GM11168 (cell line): ENCODE measurements around the gene SCRG1.

ENCODE experiments used
- in situ Hi-C: fragments of 300-500 bp; cut with MboI; formaldehyde crosslinking; loops from one replicate; pipeline ENCODE4 v1.12.0; 2022; ENCODE audit warnings: low sequenced_read_pairs; ENCODE audit not compliant: unreplicated experiment

SCRG1 gene

GRCh38 chr4:173398779-173399415, at the start of gene SCRG1:
TSS of gene SCRG1 (minus strand) at chr4:173399116. CDS start at chr4:173391414, 7,702 bp downstream.
- in situ Hi-C loops: no loop called here

GRCh38 chr4:173448103-173448502, 49.2 kb upstream of the SCRG1 start:
- in situ Hi-C loops: no loop called here

DNA sequence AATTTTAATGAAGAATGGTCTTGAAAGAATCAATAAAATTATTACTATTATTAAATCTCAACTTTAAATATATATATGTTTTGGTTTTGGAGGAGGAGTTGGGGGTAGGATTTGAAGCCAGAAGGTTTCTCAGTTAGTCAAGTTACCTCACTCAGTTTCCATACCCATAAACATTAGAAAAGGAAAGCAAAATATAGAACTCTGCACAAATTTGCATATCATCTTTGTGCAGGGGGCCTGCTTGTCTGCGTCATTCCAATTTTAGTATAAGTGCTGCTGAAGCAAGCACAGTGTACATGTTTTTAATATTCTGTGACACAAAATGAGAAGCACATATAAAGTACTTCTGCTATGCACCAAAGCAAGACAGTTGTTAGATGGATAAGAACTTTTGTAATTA, 47.5 kb upstream of the SCRG1 start:
- in situ Hi-C loops: no loop called here

DNA sequence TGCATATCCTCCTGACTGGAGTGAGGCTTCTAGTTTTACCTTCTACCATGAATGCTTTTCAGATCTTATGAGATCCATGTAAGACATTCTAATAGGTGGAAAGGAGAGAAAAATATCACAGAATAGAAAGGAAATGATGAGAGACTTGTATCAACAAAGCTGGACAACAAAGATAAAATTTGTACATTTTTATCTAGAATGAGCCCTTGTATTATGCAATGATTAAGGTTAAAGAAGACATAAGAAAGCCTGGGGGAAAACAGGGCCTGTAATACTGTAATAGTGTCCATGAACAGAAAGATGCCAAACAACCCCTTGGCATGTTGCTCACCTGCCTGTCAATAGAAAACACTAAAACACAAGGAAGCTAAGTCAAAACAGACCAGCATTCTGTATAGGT, 44.2 kb upstream of the SCRG1 start:
- in situ Hi-C loops: no loop called here

DNA sequence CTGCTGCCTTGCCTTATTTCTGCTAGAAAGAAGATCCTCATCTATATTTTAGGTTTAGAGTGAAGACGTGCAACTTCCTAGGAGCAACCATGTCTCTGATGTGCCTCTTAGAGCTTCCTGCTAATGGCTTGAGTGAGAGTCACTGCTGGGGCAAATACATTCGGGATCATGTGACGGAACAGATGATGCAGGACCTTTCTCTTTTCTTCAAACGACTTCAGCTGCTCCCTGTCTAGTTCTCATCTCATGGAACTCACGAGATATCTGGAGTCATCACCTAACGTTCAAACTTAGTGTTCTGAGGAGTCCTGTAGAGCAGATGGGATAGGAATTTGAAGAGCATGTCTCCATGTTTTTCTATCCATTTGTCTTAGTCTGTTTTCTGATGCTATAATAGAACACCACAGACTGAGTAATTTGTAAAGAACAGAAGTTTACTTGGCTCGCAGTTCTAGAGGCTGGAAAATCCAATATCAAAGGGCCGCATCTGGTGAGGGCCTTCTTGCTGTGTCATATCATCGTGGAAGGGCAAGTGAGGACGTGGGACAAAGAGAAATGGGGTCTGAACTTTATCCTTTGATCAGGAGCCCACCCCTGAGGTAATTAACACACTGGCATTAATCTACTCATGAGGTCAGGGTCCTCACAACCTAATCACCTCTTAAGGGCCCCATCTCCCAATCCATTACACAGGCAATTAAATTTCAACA, 43.5 kb upstream of the SCRG1 start:
- in situ Hi-C loops: no loop called here

DNA sequence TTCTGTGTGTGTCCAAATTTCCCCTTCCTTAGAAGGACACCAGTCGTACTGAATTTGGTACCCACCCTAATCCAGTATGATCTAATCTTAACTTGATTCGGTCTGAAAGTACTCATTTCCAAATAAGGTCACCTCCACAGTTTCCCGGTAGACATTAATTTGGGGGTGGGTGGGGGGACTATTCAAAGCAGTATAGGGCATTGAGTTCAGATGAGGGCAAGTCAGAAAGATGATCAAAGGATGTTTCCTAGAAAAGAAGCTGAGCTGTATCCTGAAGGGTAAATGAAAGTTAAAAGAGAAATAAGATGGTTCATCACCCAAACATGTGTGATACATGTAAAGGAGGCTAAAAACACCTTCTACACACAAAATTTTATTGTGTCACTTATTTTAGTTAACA, 42.0 kb upstream of the SCRG1 start:
- in situ Hi-C loops: no loop called here

DNA sequence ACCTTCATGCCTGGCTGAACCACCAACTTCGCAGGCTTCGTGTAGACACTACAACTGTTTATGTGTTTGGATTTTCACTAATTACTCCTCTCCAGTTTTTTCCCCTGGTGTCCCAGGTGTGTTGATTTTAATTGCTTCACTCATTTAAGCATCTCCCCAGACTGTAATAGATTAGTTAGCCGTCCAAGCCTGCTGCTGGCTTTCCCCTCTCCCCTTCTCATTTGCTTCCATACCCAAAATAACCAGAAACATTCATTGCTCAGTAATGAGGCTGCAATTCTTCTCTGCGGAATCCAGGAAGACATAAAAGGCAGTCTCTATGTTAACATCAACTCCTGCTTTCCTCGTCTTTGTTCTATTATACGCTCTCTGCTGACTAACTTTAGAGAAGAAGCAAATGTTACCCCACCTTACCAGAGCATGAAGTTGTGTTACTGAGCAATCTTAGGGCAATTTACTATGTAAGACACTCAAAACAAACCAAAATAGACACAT, 37.9 kb upstream of the SCRG1 start:
- in situ Hi-C loops: no loop called here

DNA sequence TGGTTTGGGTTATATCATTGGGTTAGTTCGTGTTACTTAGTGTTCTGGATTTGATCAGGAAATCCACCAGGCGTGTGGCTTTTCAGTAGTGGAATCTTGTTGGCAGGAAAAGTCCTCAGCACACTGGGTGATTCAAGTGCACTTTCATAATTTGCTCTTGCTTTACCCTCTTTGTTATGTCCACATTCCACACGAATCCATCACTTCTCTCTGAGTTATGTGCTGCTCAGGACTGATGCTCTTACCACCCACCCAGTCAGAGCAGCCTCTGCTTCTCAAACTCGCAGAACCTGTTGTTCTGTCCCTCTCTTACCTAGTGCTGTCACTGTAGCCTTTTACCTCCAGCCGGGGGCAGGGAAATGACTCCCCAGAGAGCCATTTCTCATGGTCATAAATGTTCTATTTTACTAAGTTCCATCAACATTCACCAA, 37.2 kb upstream of the SCRG1 start:
- in situ Hi-C loops: no loop called here

GRCh38 chr4:173434231-173434630, 35.3 kb upstream of the SCRG1 start:
- in situ Hi-C loops: no loop called here

DNA sequence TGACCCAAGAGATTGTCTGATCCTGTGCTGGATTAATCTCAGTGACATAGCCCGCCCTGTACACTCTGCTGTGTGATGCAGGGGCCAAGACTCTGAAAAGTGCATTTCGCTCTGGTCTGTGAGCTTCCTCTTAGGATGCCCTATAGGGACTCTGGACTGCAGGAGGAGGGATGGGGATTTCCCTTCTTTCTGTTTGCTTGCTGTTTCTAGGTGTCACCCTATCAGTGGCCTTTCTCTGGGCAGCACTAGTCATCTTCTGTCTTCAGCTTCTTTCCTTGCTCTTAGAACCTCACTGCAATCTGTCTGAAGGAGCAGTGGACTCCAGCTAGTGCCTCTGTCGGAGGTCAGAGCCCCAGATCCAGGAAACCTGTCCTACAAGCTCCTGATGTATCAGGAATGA, 34.5 kb upstream of the SCRG1 start:
- in situ Hi-C loops: no loop called here

GRCh38 chr4:173432430-173432829, 33.5 kb upstream of the SCRG1 start:
- in situ Hi-C loops: no loop called here

GRCh38 chr4:173426064-173426463, 27.1 kb upstream of the SCRG1 start:
- in situ Hi-C loops: no loop called here

GRCh38 chr4:173424899-173425805, 26.2 kb upstream of the SCRG1 start:
- in situ Hi-C loops: loop anchor here (5.0 kb wide), 1 partner anchor 67 kb away; no protein-coding TSS in a partner anchor

GRCh38 chr4:173420801-173421200, 21.9 kb upstream of the SCRG1 start:
- in situ Hi-C loops: loop anchor here (5.0 kb wide), 1 partner anchor 72 kb away; no protein-coding TSS in a partner anchor

DNA sequence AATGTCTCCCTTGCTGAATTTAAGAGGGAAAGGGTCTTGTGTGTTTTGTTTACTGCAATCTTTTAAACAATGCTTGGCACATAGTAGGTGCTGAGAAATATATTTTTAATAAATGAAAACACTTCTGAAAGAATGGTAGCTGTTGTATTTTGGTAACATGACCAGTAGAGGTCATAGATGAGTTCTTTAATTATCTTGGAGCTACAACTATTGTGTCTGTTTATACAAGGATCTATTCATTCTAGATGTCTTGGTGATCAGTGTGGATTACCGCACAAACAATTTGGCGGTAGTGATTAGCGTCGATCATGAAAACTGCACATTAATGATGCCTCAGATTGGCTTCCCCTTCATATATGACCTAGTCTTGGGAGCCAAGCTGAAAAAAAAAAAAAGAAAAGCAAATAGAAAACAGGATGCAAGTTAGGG, 21.4 kb upstream of the SCRG1 start:
- in situ Hi-C loops: loop anchor here (5.0 kb wide), 1 partner anchor 72 kb away; no protein-coding TSS in a partner anchor

GRCh38 chr4:173418639-173419038, 19.7 kb upstream of the SCRG1 start:
- in situ Hi-C loops: loop anchor here (5.0 to 10.0 kb wide), 2 partner anchors 106 to 404 kb away; no protein-coding TSS in a partner anchor

DNA sequence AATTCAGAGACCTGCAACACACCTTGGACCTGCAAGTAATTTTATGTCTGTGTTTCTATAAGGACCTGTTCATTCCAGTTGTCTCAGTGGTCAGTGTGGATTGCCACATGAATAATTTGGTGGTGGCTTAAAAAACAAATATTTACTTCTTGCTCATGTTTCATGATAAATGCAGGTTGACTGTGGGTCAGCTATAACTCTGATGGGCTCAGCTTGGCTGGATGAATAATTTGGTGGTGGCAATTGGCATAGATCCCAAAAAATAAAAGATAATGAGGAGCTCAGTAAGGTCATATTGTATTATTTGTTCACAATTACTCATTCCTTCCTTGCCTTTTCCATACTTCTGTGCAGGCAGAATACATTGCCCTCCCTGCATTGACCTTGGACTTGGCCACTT, 18.9 kb upstream of the SCRG1 start:
- in situ Hi-C loops: loop anchor here (5.0 to 10.0 kb wide), 2 partner anchors 106 to 403 kb away; no protein-coding TSS in a partner anchor

DNA sequence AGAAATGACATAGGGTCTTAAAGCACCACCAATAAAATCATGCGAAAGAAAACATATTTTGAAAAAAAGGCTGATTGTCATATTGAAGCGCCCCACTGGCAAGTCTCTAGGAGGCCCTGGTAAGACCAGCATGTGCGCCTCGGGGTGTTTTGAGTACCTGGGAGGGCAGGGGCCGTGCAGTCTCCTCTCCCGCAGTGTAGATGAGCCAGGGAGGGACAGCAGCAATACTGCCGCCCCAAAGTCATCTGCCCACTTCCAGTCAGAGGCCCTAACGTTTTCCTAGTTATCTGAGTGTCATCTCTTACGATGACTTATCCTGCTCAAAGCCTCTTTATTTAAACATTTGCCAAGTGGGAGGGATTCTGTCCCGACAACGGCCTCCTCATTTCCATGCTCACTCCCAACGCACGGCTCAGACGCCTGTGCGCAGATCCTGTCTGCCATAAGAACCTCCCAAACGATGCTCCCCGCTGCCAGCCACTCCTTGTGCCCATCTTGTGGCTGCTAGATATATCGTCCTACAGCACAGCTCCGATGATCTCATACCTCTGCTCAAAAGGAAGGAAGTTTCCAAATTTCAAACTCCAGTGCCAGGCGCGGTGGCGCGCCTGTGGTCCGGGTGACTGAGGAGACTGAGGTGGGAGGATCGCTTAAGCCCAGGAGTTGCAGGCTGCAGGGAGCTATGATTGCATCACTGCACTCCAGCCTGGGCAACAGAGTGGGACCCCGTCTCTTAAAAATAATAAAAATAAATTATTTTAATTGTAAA, 17.2 kb upstream of the SCRG1 start:
- in situ Hi-C loops: loop anchor here (5.0 to 10.0 kb wide), 2 partner anchors 104 to 401 kb away; no protein-coding TSS in a partner anchor

GRCh38 chr4:173415092-173415491, 16.2 kb upstream of the SCRG1 start:
- in situ Hi-C loops: loop anchor here (5.0 to 10.0 kb wide), 2 partner anchors 103 to 400 kb away; no protein-coding TSS in a partner anchor
